ENCODE measurements around the gene SRI. TPM values are rescaled to one million over a fixed set of nuclear protein-coding genes. Genes with fewer than 3 reads are reported as not detected.

Gene SRI
- total and polyA plus RNA-seq, 9 donors: 45.4 to 151 (median 82.4) TPM

GRCh38 chr7:88202799-88203198 lies 17.0 kb downstream of the SRI start:
- Histone ChIP-seq H3K27me3 (no peaks in the 10 kb centered on the region), H3K36me3 (no peaks in the 10 kb centered on the region), H3K4me3 (no peak overlapping the region), H3K27ac (no peak overlapping the region), H3K9me3 (no peaks in the 10 kb centered on the region), H3K4me1 (ENCODE audit: insufficient read depth) (no peaks in the 10 kb centered on the region)
- intact Hi-C loops (cut with DNase I): no loop called here
- TF ChIP-seq CTCF (IDR thresholded peaks at IDR 0.05): no peak
- TF ChIP-seq EP300 (IDR thresholded peaks at IDR 0.05): no peak
- TF ChIP-seq POLR2A (IDR thresholded peaks at IDR 0.05): no peak
- DNase-seq: no peak
- 81 to 84% (median 81%) methylated on average over 3 of the region's 3 CpGs for WGBS, 3 donors

GRCh38 chr7:88202278-88202677 lies 17.6 kb downstream of the SRI start:
- Histone ChIP-seq H3K36me3 (no peaks in the 10 kb centered on the region), H3K4me3 (no peak overlapping the region), H3K9me3 (no peaks in the 10 kb centered on the region), H3K4me1 (ENCODE audit: insufficient read depth) (no peaks in the 10 kb centered on the region), H3K27me3 (no peaks in the 10 kb centered on the region), H3K27ac (no peak overlapping the region)
- intact Hi-C loops (cut with DNase I): no loop called here
- WGBS, 3 donors: 73 to 86% (median 82%) methylated on average over 5 of the region's 5 CpGs
- DNase-seq: no peak
- TF ChIP-seq EP300 (IDR thresholded peaks at IDR 0.05) (no peak), POLR2A (IDR thresholded peaks at IDR 0.05) (no peak), CTCF (IDR thresholded peaks at IDR 0.05) (no peak)

- TF ChIP-seq EP300 (IDR thresholded peaks at IDR 0.05): no peak
- no peak for TF ChIP-seq CTCF (IDR thresholded peaks at IDR 0.05)
- no peak for TF ChIP-seq POLR2A (IDR thresholded peaks at IDR 0.05)
- H3K36me3 ChIP-seq: no peaks in the 10 kb centered on the region
- H3K27ac ChIP-seq: no peak overlapping the region
- intact Hi-C loops (cut with DNase I): no loop called here
- DNase-seq: no peak
- H3K4me3 ChIP-seq: no peak overlapping the region
- no peaks in the 10 kb centered on the region for H3K4me1 ChIP-seq (ENCODE audit: insufficient read depth)
- no peaks in the 10 kb centered on the region for H3K27me3 ChIP-seq
- no peaks in the 10 kb centered on the region for H3K9me3 ChIP-seq
Measured at GRCh38 chr7:88201305-88201704, 18.5 kb downstream of the SRI start.

- 25 to 40% (median 33%) methylated on average over 4 of the region's 4 CpGs for WGBS, 3 donors
- H3K9me3 ChIP-seq: no peaks in the 10 kb centered on the region
- no peaks in the 10 kb centered on the region for H3K27me3 ChIP-seq
- H3K4me3 ChIP-seq: no peak overlapping the region
- no peak for TF ChIP-seq EP300 (IDR thresholded peaks at IDR 0.05)
- H3K4me1 ChIP-seq (ENCODE audit: insufficient read depth): no peaks in the 10 kb centered on the region
- H3K36me3 ChIP-seq: no peaks in the 10 kb centered on the region
- intact Hi-C loops (cut with DNase I): no loop called here
- no peak for DNase-seq
- no peak overlapping the region for H3K27ac ChIP-seq
Measured at GRCh38 chr7:88200789-88201188, 19.0 kb downstream of the SRI start.

- WGBS, 3 donors: 54 to 66% (median 61%) methylated on average over 3 of the region's 3 CpGs
- H3K27me3 ChIP-seq: no peaks in the 10 kb centered on the region
- H3K4me3 ChIP-seq: no peak overlapping the region
- no peak for TF ChIP-seq EP300 (IDR thresholded peaks at IDR 0.05)
- no peak for TF ChIP-seq POLR2A (IDR thresholded peaks at IDR 0.05)
- no peak for TF ChIP-seq CTCF (IDR thresholded peaks at IDR 0.05)
- H3K36me3 ChIP-seq: no peaks in the 10 kb centered on the region
- H3K9me3 ChIP-seq: no peaks in the 10 kb centered on the region
- no peak for DNase-seq
- H3K4me1 ChIP-seq (ENCODE audit: insufficient read depth): no peaks in the 10 kb centered on the region
- no peak overlapping the region for H3K27ac ChIP-seq
- intact Hi-C loops (cut with DNase I): no loop called here
Measured at GRCh38 chr7:88200261-88200660, 19.6 kb downstream of the SRI start.
